Measurements from ENCODE around the gene LIMCH1. TPM values are rescaled to one million over a fixed set of nuclear protein-coding genes. Genes with fewer than 3 reads are reported as not detected.

LIMCH1 gene
- total RNA-seq, 1 donor from 2014 or later, result not detected

DNA sequence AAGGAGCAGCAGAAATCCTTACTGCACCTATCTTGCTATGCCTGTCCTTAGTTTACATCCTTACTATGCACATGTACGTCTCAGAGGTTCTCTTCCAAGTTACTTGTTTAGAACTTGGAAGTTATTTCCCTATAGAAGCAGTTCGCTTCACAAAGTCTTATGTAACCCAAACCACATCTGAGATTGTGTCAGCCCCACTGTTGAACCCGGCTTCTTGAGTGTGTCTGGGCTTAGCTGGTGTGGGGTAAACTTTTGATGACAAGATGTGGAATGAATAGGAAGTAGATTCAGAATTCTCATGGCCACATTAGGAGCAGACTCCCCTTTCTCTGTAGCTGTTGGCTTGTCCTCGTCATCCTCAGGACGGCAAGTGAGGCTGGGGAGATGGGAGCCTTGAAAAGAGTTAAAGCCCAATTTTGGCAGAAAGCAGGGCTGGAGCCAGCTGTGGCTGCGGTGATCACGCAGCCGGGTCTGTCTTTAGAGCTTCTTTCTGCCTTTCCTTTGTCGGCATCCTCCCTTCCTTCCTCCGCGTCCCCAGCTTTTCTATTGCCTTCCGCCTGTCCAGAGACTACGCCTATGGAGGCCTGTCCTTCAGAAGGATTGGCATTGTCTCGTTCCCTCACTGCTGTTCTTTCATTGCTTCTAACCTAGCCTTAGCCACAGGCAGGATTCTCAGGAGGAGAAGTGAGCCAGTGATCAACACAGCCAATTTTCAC is 23.0 kb upstream of the LIMCH1 start:
- H3K27ac Mint-ChIP-seq, result no peak overlapping the region
- H3K27me3 Mint-ChIP-seq (ENCODE audit: low read depth), result no peaks in the 10 kb centered on the region
- H3K4me1 Mint-ChIP-seq (ENCODE audit: low read depth), result no peaks in the 10 kb centered on the region
- no peak overlapping the region for H3K4me3 Mint-ChIP-seq (ENCODE audit: low read depth)
- H3K36me3 Mint-ChIP-seq (ENCODE audit: low read depth), result no peaks in the 10 kb centered on the region
- DNase-seq (ENCODE audit: low spot score), result no peak
- intact Hi-C loops (cut with micrococcal nuclease), result no loop called here
- no peaks in the 10 kb centered on the region for H3K9me3 Mint-ChIP-seq

DNA sequence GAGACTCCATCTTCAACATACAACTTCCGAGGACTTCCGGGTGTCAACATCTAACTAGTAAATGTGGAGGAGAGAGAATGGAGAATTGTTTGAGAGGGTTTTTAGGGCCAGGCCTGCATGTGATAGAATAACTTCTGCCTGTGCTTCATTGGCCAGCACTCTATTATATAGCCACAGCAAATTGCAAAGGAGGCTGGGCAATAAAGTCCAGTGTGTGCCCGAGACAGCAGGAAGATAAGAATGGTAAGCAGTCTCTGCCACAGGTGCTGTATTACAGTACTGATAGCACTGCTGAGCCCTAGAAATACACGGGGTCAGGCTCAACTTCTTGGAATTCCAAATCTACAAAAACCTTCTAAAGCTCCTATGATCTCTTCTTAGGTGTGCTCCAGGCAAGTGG is 20.8 kb upstream of the LIMCH1 start:
- no peaks in the 10 kb centered on the region for H3K27me3 Mint-ChIP-seq (ENCODE audit: low read depth)
- no peak overlapping the region for H3K4me3 Mint-ChIP-seq (ENCODE audit: low read depth)
- no peaks in the 10 kb centered on the region for H3K4me1 Mint-ChIP-seq (ENCODE audit: low read depth)
- no peaks in the 10 kb centered on the region for H3K36me3 Mint-ChIP-seq (ENCODE audit: low read depth)
- no peaks in the 10 kb centered on the region for H3K9me3 Mint-ChIP-seq
- no peak overlapping the region for H3K27ac Mint-ChIP-seq
- DNase-seq (ENCODE audit: low spot score), result no peak
- intact Hi-C loops (cut with micrococcal nuclease), result no loop called here

DNA sequence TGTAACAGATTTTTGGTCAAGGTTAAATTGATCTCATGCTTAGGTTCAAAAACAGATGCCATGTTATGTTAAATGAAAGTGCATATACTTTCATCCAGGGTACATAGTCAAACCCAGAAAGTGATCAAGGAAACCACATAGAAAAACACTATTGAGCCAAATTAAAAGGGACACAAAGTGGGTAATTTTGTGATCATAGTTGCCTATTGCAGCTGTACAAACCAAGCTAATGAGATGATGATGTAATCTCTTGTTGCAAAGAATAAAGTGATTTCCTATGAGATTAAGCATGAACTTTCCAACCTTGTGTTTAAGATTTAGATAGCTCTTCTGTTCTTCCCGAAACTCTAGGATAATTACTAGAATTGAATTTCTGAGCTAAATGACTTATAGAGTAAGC is 20.2 kb upstream of the LIMCH1 start:
- Mint-ChIP-seq H3K9me3 (no peaks in the 10 kb centered on the region), H3K27ac (no peak overlapping the region), H3K4me3 (ENCODE audit: low read depth) (no peak overlapping the region), H3K4me1 (ENCODE audit: low read depth) (no peaks in the 10 kb centered on the region), H3K27me3 (ENCODE audit: low read depth) (no peaks in the 10 kb centered on the region), H3K36me3 (ENCODE audit: low read depth) (no peaks in the 10 kb centered on the region)
- intact Hi-C loops (cut with micrococcal nuclease), result no loop called here
- DNase-seq (ENCODE audit: low spot score), result no peak

DNA sequence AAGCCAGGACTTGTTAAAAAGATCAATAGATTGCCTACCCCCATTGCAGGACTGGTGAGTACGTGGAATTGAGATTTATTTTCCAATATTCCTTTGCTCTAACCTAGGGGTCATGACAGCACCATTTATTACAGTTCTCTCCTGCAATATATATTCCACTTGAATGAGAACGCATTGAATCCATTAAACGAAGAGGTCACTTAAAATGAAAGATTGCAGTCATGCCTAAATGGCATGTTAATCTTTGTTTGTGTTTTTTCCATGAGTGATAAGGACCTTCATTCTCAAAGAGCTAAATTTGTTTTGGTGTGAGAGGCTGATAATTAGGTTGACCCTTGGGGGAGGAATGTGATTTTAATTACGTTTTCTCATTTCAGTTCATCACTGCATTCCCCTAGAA is 13.5 kb upstream of the LIMCH1 start:
- Mint-ChIP-seq H3K4me1 (ENCODE audit: low read depth) (no peaks in the 10 kb centered on the region), H3K36me3 (ENCODE audit: low read depth) (no peaks in the 10 kb centered on the region), H3K4me3 (ENCODE audit: low read depth) (no peak overlapping the region), H3K27me3 (ENCODE audit: low read depth) (no peaks in the 10 kb centered on the region), H3K27ac (no peak overlapping the region), H3K9me3 (no peaks in the 10 kb centered on the region)
- intact Hi-C loops (cut with micrococcal nuclease), result no loop called here
- no peak for DNase-seq (ENCODE audit: low spot score)

DNA sequence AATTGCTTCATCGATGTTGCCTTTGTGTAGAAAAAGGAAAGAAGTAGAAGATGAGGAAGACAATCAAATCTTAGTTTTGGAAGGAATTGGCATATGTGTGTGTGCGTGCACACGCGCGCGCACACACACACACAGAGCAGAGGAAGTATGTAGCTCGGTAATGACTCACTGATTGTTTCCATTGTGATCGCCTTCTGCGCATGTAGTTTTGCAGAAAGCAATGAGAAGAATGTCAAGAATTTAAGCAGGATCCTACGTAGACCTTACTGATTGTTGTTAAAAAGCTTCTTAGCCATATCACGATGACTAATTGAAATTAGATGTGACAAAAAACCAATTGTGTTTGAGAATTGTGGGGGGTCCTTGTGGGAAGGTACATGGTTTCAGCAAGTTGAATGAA is 12.8 kb upstream of the LIMCH1 start:
- intact Hi-C loops (cut with micrococcal nuclease), result no loop called here
- Mint-ChIP-seq H3K36me3 (ENCODE audit: low read depth) (no peaks in the 10 kb centered on the region), H3K4me1 (ENCODE audit: low read depth) (no peaks in the 10 kb centered on the region), H3K4me3 (ENCODE audit: low read depth) (no peak overlapping the region), H3K27me3 (ENCODE audit: low read depth) (no peaks in the 10 kb centered on the region), H3K9me3 (no peaks in the 10 kb centered on the region), H3K27ac (no peak overlapping the region)
- DNase-seq (ENCODE audit: low spot score), result no peak

DNA sequence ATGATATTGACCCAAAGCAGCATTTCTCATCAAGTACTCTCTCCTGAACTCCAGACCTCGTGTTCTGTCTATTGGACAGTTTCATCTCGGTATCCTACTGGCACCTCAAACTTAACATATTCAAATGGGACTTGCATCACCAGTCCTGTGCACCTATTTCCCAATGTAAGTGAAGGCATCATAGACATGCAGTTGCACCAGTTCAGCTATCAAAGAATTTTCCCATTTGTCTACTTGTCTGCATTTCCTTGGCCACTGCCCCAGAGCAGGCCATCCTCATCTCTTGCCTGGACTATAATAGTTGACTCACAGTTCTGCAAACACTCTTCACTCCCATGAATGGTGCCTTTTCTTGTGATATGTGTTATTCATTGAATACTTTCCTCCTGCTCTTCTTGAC is 11.3 kb upstream of the LIMCH1 start:
- H3K4me3 Mint-ChIP-seq (ENCODE audit: low read depth), result no peak overlapping the region
- H3K36me3 Mint-ChIP-seq (ENCODE audit: low read depth), result no peaks in the 10 kb centered on the region
- H3K9me3 Mint-ChIP-seq, result no peaks in the 10 kb centered on the region
- no peak overlapping the region for H3K27ac Mint-ChIP-seq
- no peaks in the 10 kb centered on the region for H3K27me3 Mint-ChIP-seq (ENCODE audit: low read depth)
- intact Hi-C loops (cut with micrococcal nuclease), result no loop called here
- H3K4me1 Mint-ChIP-seq (ENCODE audit: low read depth), result no peaks in the 10 kb centered on the region
- no peak for DNase-seq (ENCODE audit: low spot score)

DNA sequence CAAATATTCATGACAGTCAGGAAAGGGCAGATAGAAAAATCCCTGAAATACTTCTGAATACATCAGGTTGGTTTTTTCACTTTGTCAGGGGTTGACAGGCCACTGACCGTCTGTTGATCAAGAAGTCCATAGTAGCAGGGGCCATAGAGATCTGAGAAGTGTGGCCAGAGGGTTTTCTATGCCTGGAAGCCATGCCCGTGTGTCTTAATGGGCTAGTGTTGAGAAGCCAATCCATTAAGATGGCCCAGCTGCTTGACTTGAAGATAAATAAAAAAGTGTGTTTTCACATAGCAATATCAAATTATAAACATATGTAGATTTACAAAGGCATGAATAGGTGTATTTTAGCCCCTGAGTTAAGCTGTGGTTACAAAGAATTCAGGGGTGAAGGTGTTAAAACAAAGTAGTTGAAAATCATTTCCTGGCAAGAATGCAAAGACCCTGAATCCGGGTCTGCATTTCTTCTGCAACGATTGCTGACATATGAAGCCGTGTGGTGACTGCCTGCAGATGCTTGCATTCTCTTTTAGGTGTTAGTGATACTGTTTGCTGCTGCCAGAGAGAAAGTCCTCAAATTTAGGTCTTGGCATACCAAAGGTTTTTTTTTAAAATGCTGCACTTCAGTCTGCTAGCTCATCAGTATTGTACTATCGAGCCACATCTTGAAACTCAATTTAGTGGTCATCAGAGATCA is 9.3 kb upstream of the LIMCH1 start:
- H3K27me3 Mint-ChIP-seq (ENCODE audit: low read depth), result no peaks in the 10 kb centered on the region
- H3K27ac Mint-ChIP-seq, result no peak overlapping the region
- intact Hi-C loops (cut with micrococcal nuclease), result no loop called here
- H3K4me1 Mint-ChIP-seq (ENCODE audit: low read depth), result no peaks in the 10 kb centered on the region
- H3K9me3 Mint-ChIP-seq, result no peaks in the 10 kb centered on the region
- no peaks in the 10 kb centered on the region for H3K36me3 Mint-ChIP-seq (ENCODE audit: low read depth)
- H3K4me3 Mint-ChIP-seq (ENCODE audit: low read depth), result no peak overlapping the region
- DNase-seq (ENCODE audit: low spot score), result no peak

DNA sequence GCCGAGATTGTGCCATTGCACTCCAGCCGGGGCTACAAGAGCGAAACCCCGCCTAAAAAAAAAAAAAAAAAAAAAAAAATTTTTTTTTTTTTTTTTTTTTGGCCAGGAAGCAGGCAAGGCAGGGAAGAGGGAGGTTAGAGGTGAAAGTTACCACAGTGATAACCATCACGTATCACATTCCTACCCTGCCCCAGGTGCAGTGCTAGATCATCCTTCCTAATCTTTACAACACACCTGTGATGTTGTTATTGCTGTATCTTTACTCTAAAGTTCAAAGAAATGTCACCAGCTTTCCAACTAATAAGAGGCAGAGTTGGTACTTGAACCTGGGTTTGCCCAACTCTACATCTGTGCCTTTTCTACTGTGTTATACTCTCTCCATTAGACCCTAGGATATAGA is 7.2 kb upstream of the LIMCH1 start:
- Mint-ChIP-seq H3K4me1 (ENCODE audit: low read depth) (no peaks in the 10 kb centered on the region), H3K27ac (no peak overlapping the region), H3K36me3 (ENCODE audit: low read depth) (no peaks in the 10 kb centered on the region), H3K27me3 (ENCODE audit: low read depth) (no peaks in the 10 kb centered on the region), H3K9me3 (no peaks in the 10 kb centered on the region), H3K4me3 (ENCODE audit: low read depth) (no peak overlapping the region)
- intact Hi-C loops (cut with micrococcal nuclease), result no loop called here
- no peak for DNase-seq (ENCODE audit: low spot score)

DNA sequence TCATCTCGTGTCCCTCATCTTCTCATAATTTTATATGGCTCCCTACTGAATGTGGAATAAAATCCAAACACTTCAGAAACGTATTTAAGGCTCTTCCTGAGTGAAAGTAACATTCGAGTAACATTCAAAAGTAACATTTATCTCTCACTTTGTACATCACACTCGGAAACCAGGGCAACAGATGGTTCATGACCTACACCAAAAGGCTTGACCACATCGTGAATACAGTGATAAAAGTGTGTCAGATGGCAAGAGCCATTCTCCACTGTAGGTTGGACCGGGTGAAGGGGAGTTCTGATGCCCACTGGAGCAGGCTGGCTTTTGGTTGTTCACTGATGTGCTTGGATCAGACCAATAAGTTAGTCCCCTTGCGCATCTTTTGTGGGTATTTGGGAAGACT is 5.6 kb upstream of the LIMCH1 start:
- intact Hi-C loops (cut with micrococcal nuclease), result no loop called here
- no peak for DNase-seq (ENCODE audit: low spot score)
- Mint-ChIP-seq H3K27ac (no peak overlapping the region), H3K36me3 (ENCODE audit: low read depth) (no peaks in the 10 kb centered on the region), H3K4me3 (ENCODE audit: low read depth) (no peak overlapping the region), H3K4me1 (ENCODE audit: low read depth) (no peaks in the 10 kb centered on the region), H3K9me3 (no peaks in the 10 kb centered on the region), H3K27me3 (ENCODE audit: low read depth) (no peaks in the 10 kb centered on the region)

DNA sequence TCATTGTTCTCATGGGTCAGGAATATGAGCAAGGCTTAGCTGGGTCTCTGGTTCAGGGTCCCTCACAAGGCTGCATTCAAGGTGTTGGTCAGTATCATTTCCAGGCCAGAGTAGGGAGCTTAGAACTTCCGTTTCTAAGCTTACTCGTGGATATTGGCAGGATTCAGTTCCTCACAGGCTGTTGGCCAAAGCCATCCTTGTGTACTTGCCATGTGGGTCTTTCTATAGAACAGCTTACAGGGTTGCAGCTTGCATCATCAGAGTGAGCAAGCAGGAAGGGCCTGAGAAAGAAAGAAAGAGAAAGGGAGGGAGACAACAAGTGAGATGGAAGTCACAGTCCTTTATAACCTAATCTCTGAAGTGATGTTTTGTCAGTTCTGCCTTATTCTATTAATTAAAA is 5.1 kb upstream of the LIMCH1 start:
- Mint-ChIP-seq H3K4me1 (ENCODE audit: low read depth) (no peaks in the 10 kb centered on the region), H3K9me3 (no peaks in the 10 kb centered on the region), H3K27ac (no peak overlapping the region), H3K27me3 (ENCODE audit: low read depth) (no peaks in the 10 kb centered on the region), H3K36me3 (ENCODE audit: low read depth) (no peaks in the 10 kb centered on the region), H3K4me3 (ENCODE audit: low read depth) (no peak overlapping the region)
- intact Hi-C loops (cut with micrococcal nuclease), result no loop called here
- DNase-seq (ENCODE audit: low spot score), result no peak

DNA sequence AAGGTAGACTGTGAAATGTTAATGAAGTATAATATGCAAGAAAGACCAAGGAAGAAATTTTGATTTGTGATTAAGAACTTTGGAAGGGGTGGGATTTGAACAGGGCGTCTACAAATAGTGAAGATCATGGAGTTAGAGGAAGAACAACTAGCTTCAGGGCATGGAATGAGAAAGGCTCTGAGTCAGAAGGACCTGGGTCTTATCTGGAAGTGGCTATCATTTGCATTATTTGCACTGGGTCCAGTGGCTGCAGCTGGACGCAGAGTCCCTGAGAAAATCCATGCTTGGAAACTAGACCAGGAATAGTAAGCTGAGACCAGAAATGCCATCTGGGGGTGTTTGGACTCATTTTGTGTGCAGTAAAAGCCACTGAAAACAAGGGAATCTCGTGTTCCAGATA is 4.3 kb upstream of the LIMCH1 start:
- Mint-ChIP-seq H3K36me3 (ENCODE audit: low read depth) (no peaks in the 10 kb centered on the region), H3K27ac (no peak overlapping the region), H3K9me3 (no peaks in the 10 kb centered on the region), H3K27me3 (ENCODE audit: low read depth) (no peaks in the 10 kb centered on the region), H3K4me3 (ENCODE audit: low read depth) (no peak overlapping the region), H3K4me1 (ENCODE audit: low read depth) (no peaks in the 10 kb centered on the region)
- DNase-seq (ENCODE audit: low spot score), result no peak
- intact Hi-C loops (cut with micrococcal nuclease), result no loop called here

DNA sequence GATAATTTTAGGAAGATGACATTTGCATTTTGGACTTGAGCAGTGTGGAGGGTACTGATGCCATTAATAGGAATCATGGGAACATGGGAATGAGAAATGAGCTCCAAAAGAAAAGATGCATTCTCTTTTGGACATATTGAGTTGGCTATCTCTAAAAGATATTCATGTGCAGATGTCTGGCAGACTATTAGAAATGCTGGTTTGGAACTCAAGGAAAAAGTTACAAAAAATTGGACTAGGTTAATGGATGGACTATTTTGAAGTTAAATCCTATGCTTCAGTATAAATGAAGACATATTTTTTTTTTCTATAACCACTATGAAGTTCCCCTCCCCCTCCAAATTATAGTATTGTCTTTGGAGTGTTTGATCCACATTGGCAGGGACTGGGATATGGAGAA is 3.6 kb upstream of the LIMCH1 start:
- no peak for DNase-seq (ENCODE audit: low spot score)
- intact Hi-C loops (cut with micrococcal nuclease), result no loop called here
- H3K4me1 Mint-ChIP-seq (ENCODE audit: low read depth), result no peaks in the 10 kb centered on the region
- H3K27ac Mint-ChIP-seq, result no peak overlapping the region
- H3K36me3 Mint-ChIP-seq (ENCODE audit: low read depth), result no peaks in the 10 kb centered on the region
- H3K27me3 Mint-ChIP-seq (ENCODE audit: low read depth), result no peaks in the 10 kb centered on the region
- H3K4me3 Mint-ChIP-seq (ENCODE audit: low read depth), result no peak overlapping the region
- H3K9me3 Mint-ChIP-seq, result no peaks in the 10 kb centered on the region

DNA sequence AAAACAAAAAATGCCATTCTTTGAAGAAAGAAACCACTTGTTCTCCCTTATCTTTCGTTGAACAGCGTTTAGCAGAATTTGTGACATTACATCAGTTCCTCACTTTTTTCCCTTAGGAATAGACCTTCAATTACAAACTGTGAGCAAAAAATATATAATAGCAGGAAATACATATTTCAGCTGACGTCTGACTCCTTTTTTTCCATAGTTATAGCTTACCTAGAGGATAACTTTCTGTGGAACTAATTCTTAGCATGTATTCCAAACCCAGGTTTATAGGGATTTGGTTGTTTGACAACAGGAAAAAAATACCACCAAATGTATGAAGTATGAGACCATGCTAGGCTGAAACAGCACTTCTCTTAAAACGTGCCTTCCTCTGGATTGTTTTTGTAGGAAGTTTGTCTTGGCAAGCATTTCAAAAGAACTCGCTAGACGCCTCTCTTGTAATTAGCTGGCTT is 2.0 kb upstream of the LIMCH1 start:
- Mint-ChIP-seq H3K4me3 (ENCODE audit: low read depth) (no peak overlapping the region), H3K9me3 (no peaks in the 10 kb centered on the region), H3K4me1 (ENCODE audit: low read depth) (no peaks in the 10 kb centered on the region), H3K27me3 (ENCODE audit: low read depth) (no peaks in the 10 kb centered on the region), H3K27ac (no peak overlapping the region), H3K36me3 (ENCODE audit: low read depth) (no peaks in the 10 kb centered on the region)
- intact Hi-C loops (cut with micrococcal nuclease), result no loop called here
- no peak for DNase-seq (ENCODE audit: low spot score)
